HCT116 (cell line): Measurements from ENCODE around the gene MRPS12. TPM values are rescaled to one million over a fixed set of nuclear protein-coding genes. Genes with fewer than 3 reads are reported as not detected.

Experiments
- ATAC-seq: fragments of 200-7000 bp; cut with Tn5 transposase; 2 replicates; pipeline ENCODE4 v1.9.1; 2020; ENCODE audit warnings: mild to moderate bottlenecking, moderate library complexity
- BruUV-seq: library from RNA; stranded (reverse); fragments of 400-500 nt; replicated peaks from 2 replicates; lab custom pipeline; 2021; lab: Mats Ljungman, UMichigan
- CTCF ChIA-PET: fragments of 300-600 bp; sonication (Branson Sonifier 250); formaldehyde crosslinking; loops from one replicate; lab custom pipeline; 2021; ENCODE audit warnings: antibody characterized with exemption; lab: Charles Lee
- POLR2A ChIA-PET: fragments of 300-600, 350-600 bp; sonication (Branson Sonifier 250); formaldehyde crosslinking; loops from one replicate; lab custom pipeline; 2021; ENCODE audit warnings: antibody characterized with exemption; lab: Charles Lee
- RAD21 ChIA-PET, 2 experiments: fragments of 300-600 bp; sonication (Branson Sonifier 250); formaldehyde crosslinking; loops; one replicate each; lab custom pipeline; 2023; ENCODE audit warnings: low total read pairs in 2 of 2; ENCODE audit not compliant: uncharacterized antibody in 2 of 2, unreplicated experiment in 2 of 2, low non-redundant PET in 1 of 2; lab: Charles Lee
- DNase-seq: peaks from one replicate; pipeline ENCODE4 v3.0.0-alpha.2; 2010; ENCODE audit warnings: low read depth, low spot score
- H2AFZ ChIP-seq: fragments of 200-600 bp; shearing (Covaris generic), sonication (generic); 2 replicates; pipeline ENCODE4 v1.6.1; 2017; ENCODE audit warnings: low read depth, mixed run types, mixed read lengths, antibody characterized with exemption, low read length; ENCODE audit not compliant: poor library complexity, severe bottlenecking
- H3K27ac ChIP-seq: 2 replicates; pipeline ENCODE4 v1.5.1; 2012; ENCODE audit warnings: low read depth, low read length
- H3K27me3 ChIP-seq: fragments of 200-600 bp; sonication (generic); 2 replicates; pipeline ENCODE4 v1.6.1; 2016; ENCODE audit warnings: mixed run types, low read length, mixed read lengths; ENCODE audit not compliant: insufficient read depth
- H3K36me3 ChIP-seq, 2 experiments: fragments of 200-500 bp in 1 of 2; fragments of 200-600 bp in 1 of 2; sonication (Bioruptor generic) in 1 of 2; sonication (generic) in 1 of 2; 2 replicates each; pipeline versions ENCODE4 v1.5.1 to v1.6.1; 2014 to 2016; ENCODE audit warnings: low read length in 2 of 2, inconsistent platforms in 1 of 2, mixed read lengths in 1 of 2, mixed run types in 1 of 2; ENCODE audit not compliant: insufficient read depth in 2 of 2, control insufficient read depth in 1 of 2
- H3K4me1 ChIP-seq, 2 experiments: fragments of 200-600 bp in 1 of 2; sonication (generic) in 1 of 2; 2 replicates each; pipeline versions ENCODE4 v1.5.1 to v1.6.1; 2012 to 2017; ENCODE audit warnings: low read length in 2 of 2, inconsistent platforms in 1 of 2, mild to moderate bottlenecking in 1 of 2, mixed read lengths in 1 of 2, mixed run types in 1 of 2, moderate library complexity in 1 of 2; ENCODE audit not compliant: insufficient read depth in 2 of 2, control insufficient read depth in 1 of 2
- H3K4me2 ChIP-seq: fragments of 200-600 bp; sonication (generic); 2 replicates; pipeline ENCODE4 v1.6.1; 2017; ENCODE audit warnings: mixed run types, low read length, mixed read lengths
- H3K4me3 ChIP-seq, 2 experiments: fragments of 200-600 bp in 1 of 2; sonication (generic) in 1 of 2; replicated peaks in 1 of 2; 2 replicates each; pipeline ENCODE4 v1.5.1; 2011 to 2016; ENCODE audit warnings: low read length in 2 of 2, control low read depth in 1 of 2, low read depth in 1 of 2, mild to moderate bottlenecking in 1 of 2, mixed read lengths in 1 of 2, mixed run types in 1 of 2
- H3K79me2 ChIP-seq: fragments of 200-600 bp; sonication (generic); 2 replicates; pipeline ENCODE4 v1.6.1; 2017; ENCODE audit warnings: mild to moderate bottlenecking, mixed run types, low read length, moderate library complexity, mixed read lengths; ENCODE audit not compliant: insufficient read depth
- H3K9ac ChIP-seq: fragments of 200-600 bp; sonication (generic); 2 replicates; pipeline ENCODE4 v1.6.1; 2016; ENCODE audit warnings: low read length, mixed read lengths
- H3K9me2 ChIP-seq: fragments of 200-600 bp; sonication (generic), shearing (Covaris generic); 2 replicates; pipeline ENCODE4 v1.6.1; 2017; ENCODE audit warnings: mixed run types, mild to moderate bottlenecking, moderate library complexity; ENCODE audit not compliant: insufficient read depth
- H3K9me3 ChIP-seq, 2 experiments: fragments of 200-500 bp in 1 of 2; fragments of 200-600 bp in 1 of 2; sonication (Bioruptor generic) in 1 of 2; sonication (generic) in 1 of 2; 2 replicates each; pipeline ENCODE4 v1.6.1; 2014 to 2017; ENCODE audit warnings: low read length in 2 of 2, mixed read lengths in 2 of 2, inconsistent platforms in 1 of 2, low read depth in 1 of 2, mild to moderate bottlenecking in 1 of 2, mixed run types in 1 of 2, moderate library complexity in 1 of 2; ENCODE audit not compliant: control insufficient read depth in 1 of 2, insufficient read depth in 1 of 2
- H4K20me1 ChIP-seq: fragments of 200-600 bp; sonication (generic), shearing (Covaris generic); 2 replicates; pipeline ENCODE4 v1.6.1; 2017; ENCODE audit warnings: mixed run types, mild to moderate bottlenecking, moderate library complexity; ENCODE audit not compliant: insufficient read depth
- CBX3 ChIP-seq: IDR thresholded peaks from 2 replicates; pipeline ENCODE4 v1.6.1; 2012; ENCODE audit warnings: low read depth
- CEBPB ChIP-seq: IDR thresholded peaks from 2 replicates; pipeline ENCODE4 v1.6.1; 2012; ENCODE audit warnings: low read depth
- EGR1 ChIP-seq: IDR thresholded peaks from 2 replicates; pipeline ENCODE4 v1.6.1; 2012; ENCODE audit warnings: low read depth
- ELF1 ChIP-seq: IDR thresholded peaks from 2 replicates; pipeline ENCODE4 v1.6.1; 2012; ENCODE audit warnings: low read depth, borderline replicate concordance
- EZH2 ChIP-seq: fragments of 200-600 bp; sonication (generic); IDR thresholded peaks from 2 replicates; pipeline ENCODE4 v1.6.1; 2017; ENCODE audit warnings: antibody characterized with exemption, mixed run types
- EZH2phosphoT487 ChIP-seq: fragments of 200-600 bp; IDR thresholded peaks from 2 replicates; pipeline ENCODE4 v1.6.1; 2018; ENCODE audit warnings: antibody characterized with exemption, borderline replicate concordance
- JUND ChIP-seq: IDR thresholded peaks from 2 replicates; pipeline ENCODE4 v1.6.1; 2012
- POLR2A ChIP-seq: IDR thresholded peaks from 2 replicates; pipeline ENCODE4 v1.7.0; 2011; ENCODE audit warnings: borderline replicate concordance; ENCODE audit not compliant: insufficient read depth, insufficient read length; ENCODE audit errors: extremely low read depth
- POLR2AphosphoS5 ChIP-seq: IDR thresholded peaks from 2 replicates; pipeline ENCODE4 v1.6.1; 2011; ENCODE audit warnings: mild to moderate bottlenecking, low read depth, low read length, moderate library complexity
- RAD21 ChIP-seq: IDR thresholded peaks from 2 replicates; pipeline ENCODE4 v1.6.1; 2012; ENCODE audit warnings: low read depth, mild to moderate bottlenecking
- SIN3A ChIP-seq: IDR thresholded peaks from 2 replicates; pipeline ENCODE4 v1.6.1; 2012; ENCODE audit warnings: low read depth
- SP1 ChIP-seq: IDR thresholded peaks from 2 replicates; pipeline ENCODE4 v1.6.1; 2012; ENCODE audit warnings: low read depth
- TCF7L2 ChIP-seq: IDR thresholded peaks from 2 replicates; pipeline ENCODE4 v1.7.0; 2011; ENCODE audit warnings: borderline replicate concordance, inconsistent platforms; ENCODE audit not compliant: insufficient read depth, insufficient read length; ENCODE audit errors: extremely low read depth
- YY1 ChIP-seq: IDR thresholded peaks from 2 replicates; pipeline ENCODE4 v1.6.1; 2011; ENCODE audit warnings: low read length, low read depth, moderate library complexity, mild to moderate bottlenecking; ENCODE audit not compliant: insufficient replicate concordance; ENCODE audit errors: extremely low read depth
- ZNF274 ChIP-seq: fragments of 200-500 bp; sonication (Bioruptor generic); IDR thresholded peaks from 2 replicates; pipeline ENCODE4 v1.6.1; 2014; ENCODE audit warnings: mild to moderate bottlenecking, low read depth, low read length, inconsistent platforms
- intact Hi-C: fragments of 100-400 bp; cut with micrococcal nuclease; formaldehyde crosslinking; loops from 2 replicates; pipeline ENCODE4 v1.10.0; 2022
- total RNA-seq: library from RNA; stranded (reverse); gene quantifications from one replicate; pipeline ENCODE4 v1.2.1, GENCODE V29; 2021; ENCODE audit not compliant: unreplicated experiment
- TF ChIP-seq, protein P1 (sequence below): IDR thresholded peaks from 2 replicates; pipeline ENCODE4 v1.6.1; 2012
- TF ChIP-seq, protein P2 (sequence below), 3 experiments: fragments of 200-600 bp in 1 of 3; sonication (generic) in 1 of 3; IDR thresholded peaks in 2 of 3; conservative IDR thresholded peaks in 1 of 3; 2 replicates each; pipeline ENCODE4 v1.5.1; 2012 to 2017; ENCODE audit warnings: low read depth in 2 of 3, low read length in 2 of 3, antibody characterized with exemption in 1 of 3, borderline replicate concordance in 1 of 3, control low read depth in 1 of 3, mild to moderate bottlenecking in 1 of 3, mixed read lengths in 1 of 3, mixed run types in 1 of 3, moderate library complexity in 1 of 3; ENCODE audit not compliant: insufficient read depth in 1 of 3
- TF ChIP-seq, protein P3 (sequence below): IDR thresholded peaks from 2 replicates; pipeline ENCODE4 v1.6.1; 2012
- TF ChIP-seq, protein P4 (sequence below): IDR thresholded peaks from 2 replicates; pipeline ENCODE4 v1.6.1; 2011; ENCODE audit warnings: mild to moderate bottlenecking, low read length, moderate library complexity; ENCODE audit not compliant: insufficient replicate concordance; ENCODE audit errors: extremely low read depth

The MRPS12 gene
- total RNA-seq, 1 experiment from 2014 or later = 97.7 TPM

DNA sequence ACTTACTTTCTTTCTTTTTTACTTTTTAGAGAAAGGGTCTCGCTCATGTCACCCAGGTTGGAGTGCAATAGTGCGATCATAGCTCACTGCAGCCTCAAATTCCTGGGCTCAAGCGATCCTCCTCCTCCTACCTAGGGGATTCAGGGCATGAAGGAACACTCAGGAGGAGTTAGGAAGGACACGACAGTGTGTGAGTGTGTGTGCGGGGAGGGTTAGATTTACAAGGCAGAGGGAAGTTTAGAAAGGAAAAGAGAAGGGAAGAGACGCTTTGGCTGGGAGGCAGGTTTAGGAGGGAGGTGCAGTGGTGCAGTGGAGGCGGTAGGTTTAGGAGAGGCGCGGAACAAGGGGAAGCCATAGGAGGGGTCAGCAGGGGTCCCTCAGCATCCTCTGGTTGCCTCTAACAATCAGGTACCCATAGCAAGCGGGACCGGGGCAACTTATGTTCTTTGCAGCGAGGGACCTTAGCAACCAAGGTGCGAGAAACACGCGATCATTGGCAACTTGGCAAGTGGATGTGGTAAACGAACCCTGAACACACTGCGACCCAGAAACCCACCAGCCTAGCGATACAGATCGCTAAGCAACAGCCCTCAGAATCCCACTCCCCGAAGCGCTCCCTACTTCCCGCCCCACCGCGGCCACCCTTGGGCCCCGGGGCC is 31.8 kb upstream of the MRPS12 start:
- ATAC-seq (no peak), DNase-seq (no peak)
- ChIA-PET CTCF (no interaction called here), RAD21 (no interaction called here), POLR2A (no interaction called here)
- H3K79me2 ChIP-seq = peaks cover 20% of the 10 kb centered on the region
- peaks cover 0 to 18% of the 10 kb centered on the region in 2 experiments; a peak in 2 of 4 replicates for H3K4me1 ChIP-seq
- H3K4me3 ChIP-seq = peak overlapping the region; percentile 68 to 85
- H4K20me1 ChIP-seq = no peaks in the 10 kb centered on the region
- peak overlapping the region; percentile 72 for H3K9ac ChIP-seq
- intact Hi-C loops = loop anchor here (1.0 kb wide), 1 partner anchor 49 kb away; no protein-coding TSS in a partner anchor
- no peaks in the 10 kb centered on the region for H3K36me3 ChIP-seq
- no peaks in the 10 kb centered on the region for H3K27me3 ChIP-seq
- TSS peak; percentile 67 for BruUV-seq
- H3K9me3 ChIP-seq = peaks cover 0 to 5% of the 10 kb centered on the region in 2 experiments; a peak in 1 of 4 replicates
- peak overlapping the region; percentile 31; the same call in 1 of the 2 replicates for H3K27ac ChIP-seq
- H3K9me2 ChIP-seq = no peaks in the 10 kb centered on the region
- TF ChIP-seq, protein P1, sequence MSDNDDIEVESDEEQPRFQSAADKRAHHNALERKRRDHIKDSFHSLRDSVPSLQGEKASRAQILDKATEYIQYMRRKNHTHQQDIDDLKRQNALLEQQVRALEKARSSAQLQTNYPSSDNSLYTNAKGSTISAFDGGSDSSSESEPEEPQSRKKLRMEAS = no peak
- TF ChIP-seq POLR2AphosphoS5 = no peak
- TF ChIP-seq, protein P2, sequence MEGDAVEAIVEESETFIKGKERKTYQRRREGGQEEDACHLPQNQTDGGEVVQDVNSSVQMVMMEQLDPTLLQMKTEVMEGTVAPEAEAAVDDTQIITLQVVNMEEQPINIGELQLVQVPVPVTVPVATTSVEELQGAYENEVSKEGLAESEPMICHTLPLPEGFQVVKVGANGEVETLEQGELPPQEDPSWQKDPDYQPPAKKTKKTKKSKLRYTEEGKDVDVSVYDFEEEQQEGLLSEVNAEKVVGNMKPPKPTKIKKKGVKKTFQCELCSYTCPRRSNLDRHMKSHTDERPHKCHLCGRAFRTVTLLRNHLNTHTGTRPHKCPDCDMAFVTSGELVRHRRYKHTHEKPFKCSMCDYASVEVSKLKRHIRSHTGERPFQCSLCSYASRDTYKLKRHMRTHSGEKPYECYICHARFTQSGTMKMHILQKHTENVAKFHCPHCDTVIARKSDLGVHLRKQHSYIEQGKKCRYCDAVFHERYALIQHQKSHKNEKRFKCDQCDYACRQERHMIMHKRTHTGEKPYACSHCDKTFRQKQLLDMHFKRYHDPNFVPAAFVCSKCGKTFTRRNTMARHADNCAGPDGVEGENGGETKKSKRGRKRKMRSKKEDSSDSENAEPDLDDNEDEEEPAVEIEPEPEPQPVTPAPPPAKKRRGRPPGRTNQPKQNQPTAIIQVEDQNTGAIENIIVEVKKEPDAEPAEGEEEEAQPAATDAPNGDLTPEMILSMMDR (IDR thresholded peaks at IDR 0.05 in 2 of 3, conservative IDR thresholded peaks at IDR 0.05 in 1 of 3; ENCODE audit: borderline replicate concordance in 1 of 3, insufficient read depth in 1 of 3, low read depth in 2 of 3, low read length in 2 of 3) = no peak
- TF ChIP-seq ZNF274 = no peak
- no peak for TF ChIP-seq CEBPB
- TF ChIP-seq TCF7L2 = no peak
- no peak for TF ChIP-seq ELF1
- TF ChIP-seq EGR1 = no peak
- TF ChIP-seq CBX3 = no peak
- no peak for TF ChIP-seq JUND
- no peak for TF ChIP-seq EZH2phosphoT487
- TF ChIP-seq SIN3A = no peak
- TF ChIP-seq, protein P3, sequence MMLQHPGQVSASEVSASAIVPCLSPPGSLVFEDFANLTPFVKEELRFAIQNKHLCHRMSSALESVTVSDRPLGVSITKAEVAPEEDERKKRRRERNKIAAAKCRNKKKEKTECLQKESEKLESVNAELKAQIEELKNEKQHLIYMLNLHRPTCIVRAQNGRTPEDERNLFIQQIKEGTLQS = no peak
- no peak for TF ChIP-seq SP1
- TF ChIP-seq, protein P4, sequence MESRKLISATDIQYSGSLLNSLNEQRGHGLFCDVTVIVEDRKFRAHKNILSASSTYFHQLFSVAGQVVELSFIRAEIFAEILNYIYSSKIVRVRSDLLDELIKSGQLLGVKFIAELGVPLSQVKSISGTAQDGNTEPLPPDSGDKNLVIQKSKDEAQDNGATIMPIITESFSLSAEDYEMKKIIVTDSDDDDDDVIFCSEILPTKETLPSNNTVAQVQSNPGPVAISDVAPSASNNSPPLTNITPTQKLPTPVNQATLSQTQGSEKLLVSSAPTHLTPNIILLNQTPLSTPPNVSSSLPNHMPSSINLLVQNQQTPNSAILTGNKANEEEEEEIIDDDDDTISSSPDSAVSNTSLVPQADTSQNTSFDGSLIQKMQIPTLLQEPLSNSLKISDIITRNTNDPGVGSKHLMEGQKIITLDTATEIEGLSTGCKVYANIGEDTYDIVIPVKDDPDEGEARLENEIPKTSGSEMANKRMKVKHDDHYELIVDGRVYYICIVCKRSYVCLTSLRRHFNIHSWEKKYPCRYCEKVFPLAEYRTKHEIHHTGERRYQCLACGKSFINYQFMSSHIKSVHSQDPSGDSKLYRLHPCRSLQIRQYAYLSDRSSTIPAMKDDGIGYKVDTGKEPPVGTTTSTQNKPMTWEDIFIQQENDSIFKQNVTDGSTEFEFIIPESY = no peak
- TF ChIP-seq RAD21 = no peak
- TF ChIP-seq EZH2 = no peak
- TF ChIP-seq YY1 = no peak
- TF ChIP-seq POLR2A = no peak
- H3K4me2 ChIP-seq = peak overlapping the region; percentile 79
- no peak overlapping the region for H2AFZ ChIP-seq
